GM23338 (cell line): ENCODE data around the gene COL4A2. TPM values are rescaled to one million over a fixed set of nuclear protein-coding genes. Genes with fewer than 3 reads are reported as not detected.

Experiments
- ATAC-seq: fragments of 200-7000 bp; cut with Tn5 transposase; 3 replicates; pipeline ENCODE4 v1.9.1; 2020
- DNase-seq: peaks from one replicate; pipeline ENCODE4 v3.0.0-alpha.2; 2015; ENCODE audit warnings: low spot score
- H2AFZ ChIP-seq: fragments of 200-600 bp; sonication (generic); 2 replicates; pipeline ENCODE4 v1.8.0; 2016; ENCODE audit warnings: antibody characterized with exemption, mild to moderate bottlenecking, moderate library complexity
- H3F3A ChIP-seq: fragments of 200-600 bp; sonication (generic); replicated peaks from 2 replicates; pipeline ENCODE4 v1.8.0; 2017; ENCODE audit warnings: antibody characterized with exemption, mixed run types, low read depth
- H3K27ac ChIP-seq: fragments of 200-600 bp; sonication (generic); 2 replicates; pipeline ENCODE4 v1.6.1; 2016; ENCODE audit warnings: low read depth
- H3K27me3 ChIP-seq: fragments of 200-600 bp; sonication (generic); 2 replicates; pipeline ENCODE4 v1.8.0; 2016; ENCODE audit warnings: mild to moderate bottlenecking, mixed run types, moderate library complexity; ENCODE audit not compliant: insufficient read depth
- H3K36me3 ChIP-seq: fragments of 200-600 bp; sonication (generic); 2 replicates; pipeline ENCODE4 v1.8.0; 2016; ENCODE audit warnings: mild to moderate bottlenecking; ENCODE audit not compliant: insufficient read depth
- H3K4me1 ChIP-seq: fragments of 200-600 bp; sonication (generic); 2 replicates; pipeline ENCODE4 v1.8.0; 2016; ENCODE audit warnings: mild to moderate bottlenecking, moderate library complexity; ENCODE audit not compliant: insufficient read depth
- H3K4me2 ChIP-seq: fragments of 200-600 bp; sonication (generic); 2 replicates; pipeline ENCODE4 v1.7.1; 2017; ENCODE audit warnings: mixed run types
- H3K4me3 ChIP-seq: fragments of 200-600 bp; sonication (generic); 2 replicates; pipeline ENCODE4 v1.6.1; 2016; ENCODE audit warnings: mixed run types
- H3K79me2 ChIP-seq: fragments of 200-600 bp; sonication (generic); replicated peaks from 2 replicates; pipeline ENCODE4 v1.8.0; 2017; ENCODE audit warnings: mild to moderate bottlenecking; ENCODE audit not compliant: insufficient read depth
- H3K9me2 ChIP-seq: fragments of 200-600 bp; sonication (generic); 2 replicates; pipeline ENCODE4 v1.8.0; 2017; ENCODE audit not compliant: insufficient read depth
- H4K20me1 ChIP-seq: fragments of 200-600 bp; sonication (generic); replicated peaks from 2 replicates; pipeline ENCODE4 v1.8.0; 2017; ENCODE audit warnings: mild to moderate bottlenecking; ENCODE audit not compliant: insufficient read depth
- H3K27ac Mint-ChIP-seq: 2 replicates; pipeline ENCODE4 v1.8.0; 2020; ENCODE audit warnings: inconsistent platforms, mild to moderate bottlenecking, moderate library complexity, mixed read lengths
- H3K27me3 Mint-ChIP-seq: 3 replicates; pipeline ENCODE4 v1.8.0; 2022; ENCODE audit warnings: low read depth, mild to moderate bottlenecking, moderate library complexity, mixed read lengths, inconsistent platforms; ENCODE audit not compliant: insufficient read depth, poor library complexity
- H3K36me3 Mint-ChIP-seq: 3 replicates; pipeline ENCODE4 v1.8.0; 2021; ENCODE audit warnings: low read depth, mild to moderate bottlenecking, inconsistent platforms, moderate library complexity, mixed read lengths
- H3K4me1 Mint-ChIP-seq: 3 replicates; pipeline ENCODE4 v1.8.0; 2020; ENCODE audit warnings: mild to moderate bottlenecking, inconsistent platforms, mixed read lengths
- H3K4me3 Mint-ChIP-seq: 3 replicates; pipeline ENCODE4 v1.8.0; 2021; ENCODE audit warnings: moderate library complexity, mild to moderate bottlenecking, inconsistent platforms, mixed read lengths
- H3K9me3 Mint-ChIP-seq: 3 replicates; pipeline ENCODE4 v1.8.0; 2020; ENCODE audit warnings: moderate library complexity, mild to moderate bottlenecking, inconsistent platforms, mixed read lengths
- CREB1 ChIP-seq: fragments of 250-450 bp; sonication (Bioruptor Pico); IDR thresholded peaks from 2 replicates; pipeline ENCODE4 v1.5.0; 2020; ENCODE audit warnings: low read depth, mild to moderate bottlenecking, moderate library complexity
- ETS1 ChIP-seq: IDR thresholded peaks from 2 replicates; pipeline ENCODE4 v1.6.1; 2016; ENCODE audit warnings: antibody characterized with exemption
- EZH2 ChIP-seq: fragments of 200-600 bp; sonication (generic); IDR thresholded peaks from one replicate; pipeline ENCODE4 v1.8.0; 2017; ENCODE audit warnings: antibody characterized with exemption, mild to moderate bottlenecking, low read depth; ENCODE audit not compliant: unreplicated experiment
- EZH2phosphoT487 ChIP-seq: fragments of 200-600 bp; sonication (generic); IDR thresholded peaks from one replicate; pipeline ENCODE4 v1.8.1; 2018; ENCODE audit warnings: antibody characterized with exemption; ENCODE audit not compliant: unreplicated experiment
- JUNB ChIP-seq: IDR thresholded peaks from one replicate; pipeline ENCODE4 v1.6.1; 2016; ENCODE audit warnings: antibody characterized with exemption; ENCODE audit not compliant: unreplicated experiment
- NANOG ChIP-seq: IDR thresholded peaks from 2 replicates; pipeline ENCODE4 v1.6.1; 2016; ENCODE audit warnings: antibody characterized with exemption, borderline replicate concordance
- POLR2AphosphoS5 ChIP-seq: IDR thresholded peaks from 2 replicates; pipeline ENCODE4 v1.6.1; 2016; ENCODE audit warnings: antibody characterized with exemption, low read depth
- STAT1 ChIP-seq: IDR thresholded peaks from one replicate; pipeline ENCODE4 v1.6.1; 2016; ENCODE audit warnings: antibody characterized with exemption; ENCODE audit not compliant: unreplicated experiment
- ZNF114 ChIP-seq: fragments of 250-450 bp; sonication (Bioruptor Pico); IDR thresholded peaks from 2 replicates; pipeline ENCODE4 v1.5.0; 2020; ENCODE audit warnings: mild to moderate bottlenecking, moderate library complexity
- ZNF331 ChIP-seq: fragments of 250-450 bp; sonication (Bioruptor Pico); IDR thresholded peaks from 2 replicates; pipeline ENCODE4 v1.5.0; 2020; ENCODE audit warnings: low read depth, mild to moderate bottlenecking, moderate library complexity
- polyA plus RNA-seq: library from polyadenylated mRNA; unstranded; fragments of >200 nt; fragmentation: Nextera tagmentation; extraction: Ambion mirVana; gene quantifications from 2 replicates; pipeline ENCODE4 v1.2.1, GENCODE V29; 2016
- total RNA-seq: library from RNA; depleted of rRNA; stranded (reverse); fragments of >200 nt; shearing (Covaris generic); gene quantifications from 2 replicates; pipeline ENCODE4 v1.2.3, GENCODE V29; 2014
- TF ChIP-seq, protein P1 (sequence below), 2 experiments: fragments of 200-600 bp in 1 of 2; sonication (generic) in 1 of 2; conservative IDR thresholded peaks; 2 replicates each; pipeline versions ENCODE4 v1.5.1 to v1.6.1; 2016 to 2017; ENCODE audit warnings: antibody characterized with exemption in 2 of 2, low read depth in 2 of 2, mild to moderate bottlenecking in 2 of 2, moderate library complexity in 1 of 2
- TF ChIP-seq, protein P2 (sequence below): fragments of 250-450 bp; sonication (Bioruptor Pico); IDR thresholded peaks from 2 replicates; pipeline ENCODE4 v1.5.0; 2020; ENCODE audit warnings: mild to moderate bottlenecking, moderate library complexity
- TF ChIP-seq, protein P3 (sequence below): IDR thresholded peaks from one replicate; pipeline ENCODE4 v1.6.1; 2018; ENCODE audit warnings: antibody characterized with exemption; ENCODE audit not compliant: unreplicated experiment

COL4A2 gene
- total and polyA plus RNA-seq, 2 experiments from 2014 or later, result 37.4 to 131 TPM

- peaks cover 62% of the 10 kb centered on the region for H3K4me1 Mint-ChIP-seq
- DNase-seq (no peak), ATAC-seq (no peak)
- H3K36me3 Mint-ChIP-seq, result no peaks in the 10 kb centered on the region
- Histone ChIP-seq H3K27ac (no peak overlapping the region), H3K9me2 (no peaks in the 10 kb centered on the region), H2AFZ (no peak overlapping the region), H3K4me3 (no peak overlapping the region), H3K79me2 (peaks cover 33% of the 10 kb centered on the region), H4K20me1 (no peaks in the 10 kb centered on the region), H3K4me2 (no peak overlapping the region), H3K27me3 (no peaks in the 10 kb centered on the region), H3K4me1 (peaks cover 46% of the 10 kb centered on the region), H3F3A (no peaks in the 10 kb centered on the region), H3K36me3 (no peaks in the 10 kb centered on the region)
- H3K27me3 Mint-ChIP-seq, result peaks cover 10% of the 10 kb centered on the region
- H3K27ac Mint-ChIP-seq, result no peak overlapping the region
- TF ChIP-seq, protein P1, sequence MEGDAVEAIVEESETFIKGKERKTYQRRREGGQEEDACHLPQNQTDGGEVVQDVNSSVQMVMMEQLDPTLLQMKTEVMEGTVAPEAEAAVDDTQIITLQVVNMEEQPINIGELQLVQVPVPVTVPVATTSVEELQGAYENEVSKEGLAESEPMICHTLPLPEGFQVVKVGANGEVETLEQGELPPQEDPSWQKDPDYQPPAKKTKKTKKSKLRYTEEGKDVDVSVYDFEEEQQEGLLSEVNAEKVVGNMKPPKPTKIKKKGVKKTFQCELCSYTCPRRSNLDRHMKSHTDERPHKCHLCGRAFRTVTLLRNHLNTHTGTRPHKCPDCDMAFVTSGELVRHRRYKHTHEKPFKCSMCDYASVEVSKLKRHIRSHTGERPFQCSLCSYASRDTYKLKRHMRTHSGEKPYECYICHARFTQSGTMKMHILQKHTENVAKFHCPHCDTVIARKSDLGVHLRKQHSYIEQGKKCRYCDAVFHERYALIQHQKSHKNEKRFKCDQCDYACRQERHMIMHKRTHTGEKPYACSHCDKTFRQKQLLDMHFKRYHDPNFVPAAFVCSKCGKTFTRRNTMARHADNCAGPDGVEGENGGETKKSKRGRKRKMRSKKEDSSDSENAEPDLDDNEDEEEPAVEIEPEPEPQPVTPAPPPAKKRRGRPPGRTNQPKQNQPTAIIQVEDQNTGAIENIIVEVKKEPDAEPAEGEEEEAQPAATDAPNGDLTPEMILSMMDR (conservative IDR thresholded peaks at IDR 0.05; ENCODE audit: low read depth in 2 of 2), result no peak
- TF ChIP-seq, protein P2, sequence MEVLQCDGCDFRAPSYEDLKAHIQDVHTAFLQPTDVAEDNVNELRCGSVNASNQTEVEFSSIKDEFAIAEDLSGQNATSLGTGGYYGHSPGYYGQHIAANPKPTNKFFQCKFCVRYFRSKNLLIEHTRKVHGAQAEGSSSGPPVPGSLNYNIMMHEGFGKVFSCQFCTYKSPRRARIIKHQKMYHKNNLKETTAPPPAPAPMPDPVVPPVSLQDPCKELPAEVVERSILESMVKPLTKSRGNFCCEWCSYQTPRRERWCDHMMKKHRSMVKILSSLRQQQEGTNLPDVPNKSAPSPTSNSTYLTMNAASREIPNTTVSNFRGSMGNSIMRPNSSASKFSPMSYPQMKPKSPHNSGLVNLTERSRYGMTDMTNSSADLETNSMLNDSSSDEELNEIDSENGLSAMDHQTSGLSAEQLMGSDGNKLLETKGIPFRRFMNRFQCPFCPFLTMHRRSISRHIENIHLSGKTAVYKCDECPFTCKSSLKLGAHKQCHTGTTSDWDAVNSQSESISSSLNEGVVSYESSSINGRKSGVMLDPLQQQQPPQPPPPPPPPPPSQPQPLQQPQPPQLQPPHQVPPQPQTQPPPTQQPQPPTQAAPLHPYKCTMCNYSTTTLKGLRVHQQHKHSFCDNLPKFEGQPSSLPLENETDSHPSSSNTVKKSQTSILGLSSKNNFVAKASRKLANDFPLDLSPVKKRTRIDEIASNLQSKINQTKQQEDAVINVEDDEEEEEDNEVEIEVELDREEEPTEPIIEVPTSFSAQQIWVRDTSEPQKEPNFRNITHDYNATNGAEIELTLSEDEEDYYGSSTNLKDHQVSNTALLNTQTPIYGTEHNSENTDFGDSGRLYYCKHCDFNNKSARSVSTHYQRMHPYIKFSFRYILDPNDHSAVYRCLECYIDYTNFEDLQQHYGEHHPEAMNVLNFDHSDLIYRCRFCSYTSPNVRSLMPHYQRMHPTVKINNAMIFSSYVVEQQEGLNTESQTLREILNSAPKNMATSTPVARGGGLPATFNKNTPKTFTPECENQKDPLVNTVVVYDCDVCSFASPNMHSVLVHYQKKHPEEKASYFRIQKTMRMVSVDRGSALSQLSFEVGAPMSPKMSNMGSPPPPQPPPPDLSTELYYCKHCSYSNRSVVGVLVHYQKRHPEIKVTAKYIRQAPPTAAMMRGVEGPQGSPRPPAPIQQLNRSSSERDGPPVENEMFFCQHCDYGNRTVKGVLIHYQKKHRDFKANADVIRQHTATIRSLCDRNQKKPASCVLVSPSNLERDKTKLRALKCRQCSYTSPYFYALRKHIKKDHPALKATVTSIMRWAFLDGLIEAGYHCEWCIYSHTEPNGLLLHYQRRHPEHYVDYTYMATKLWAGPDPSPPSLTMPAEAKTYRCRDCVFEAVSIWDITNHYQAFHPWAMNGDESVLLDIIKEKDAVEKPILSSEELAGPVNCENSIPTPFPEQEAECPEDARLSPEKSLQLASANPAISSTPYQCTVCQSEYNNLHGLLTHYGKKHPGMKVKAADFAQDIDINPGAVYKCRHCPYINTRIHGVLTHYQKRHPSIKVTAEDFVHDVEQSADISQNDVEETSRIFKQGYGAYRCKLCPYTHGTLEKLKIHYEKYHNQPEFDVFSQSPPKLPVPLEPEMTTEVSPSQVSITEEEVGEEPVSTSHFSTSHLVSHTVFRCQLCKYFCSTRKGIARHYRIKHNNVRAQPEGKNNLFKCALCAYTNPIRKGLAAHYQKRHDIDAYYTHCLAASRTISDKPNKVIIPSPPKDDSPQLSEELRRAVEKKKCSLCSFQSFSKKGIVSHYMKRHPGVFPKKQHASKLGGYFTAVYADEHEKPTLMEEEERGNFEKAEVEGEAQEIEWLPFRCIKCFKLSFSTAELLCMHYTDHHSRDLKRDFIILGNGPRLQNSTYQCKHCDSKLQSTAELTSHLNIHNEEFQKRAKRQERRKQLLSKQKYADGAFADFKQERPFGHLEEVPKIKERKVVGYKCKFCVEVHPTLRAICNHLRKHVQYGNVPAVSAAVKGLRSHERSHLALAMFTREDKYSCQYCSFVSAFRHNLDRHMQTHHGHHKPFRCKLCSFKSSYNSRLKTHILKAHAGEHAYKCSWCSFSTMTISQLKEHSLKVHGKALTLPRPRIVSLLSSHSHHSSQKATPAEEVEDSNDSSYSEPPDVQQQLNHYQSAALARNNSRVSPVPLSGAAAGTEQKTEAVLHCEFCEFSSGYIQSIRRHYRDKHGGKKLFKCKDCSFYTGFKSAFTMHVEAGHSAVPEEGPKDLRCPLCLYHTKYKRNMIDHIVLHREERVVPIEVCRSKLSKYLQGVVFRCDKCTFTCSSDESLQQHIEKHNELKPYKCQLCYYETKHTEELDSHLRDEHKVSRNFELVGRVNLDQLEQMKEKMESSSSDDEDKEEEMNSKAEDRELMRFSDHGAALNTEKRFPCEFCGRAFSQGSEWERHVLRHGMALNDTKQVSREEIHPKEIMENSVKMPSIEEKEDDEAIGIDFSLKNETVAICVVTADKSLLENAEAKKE, result no peak
- TF ChIP-seq JUNB (no peak), ETS1 (no peak), POLR2AphosphoS5 (no peak), STAT1 (no peak), NANOG (no peak), EZH2 (no peak), CREB1 (CRISPR knock-in tag) (no peak), ZNF114 (CRISPR knock-in tag) (no peak), ZNF331 (no peak), EZH2phosphoT487 (no peak)
- TF ChIP-seq, protein P3, sequence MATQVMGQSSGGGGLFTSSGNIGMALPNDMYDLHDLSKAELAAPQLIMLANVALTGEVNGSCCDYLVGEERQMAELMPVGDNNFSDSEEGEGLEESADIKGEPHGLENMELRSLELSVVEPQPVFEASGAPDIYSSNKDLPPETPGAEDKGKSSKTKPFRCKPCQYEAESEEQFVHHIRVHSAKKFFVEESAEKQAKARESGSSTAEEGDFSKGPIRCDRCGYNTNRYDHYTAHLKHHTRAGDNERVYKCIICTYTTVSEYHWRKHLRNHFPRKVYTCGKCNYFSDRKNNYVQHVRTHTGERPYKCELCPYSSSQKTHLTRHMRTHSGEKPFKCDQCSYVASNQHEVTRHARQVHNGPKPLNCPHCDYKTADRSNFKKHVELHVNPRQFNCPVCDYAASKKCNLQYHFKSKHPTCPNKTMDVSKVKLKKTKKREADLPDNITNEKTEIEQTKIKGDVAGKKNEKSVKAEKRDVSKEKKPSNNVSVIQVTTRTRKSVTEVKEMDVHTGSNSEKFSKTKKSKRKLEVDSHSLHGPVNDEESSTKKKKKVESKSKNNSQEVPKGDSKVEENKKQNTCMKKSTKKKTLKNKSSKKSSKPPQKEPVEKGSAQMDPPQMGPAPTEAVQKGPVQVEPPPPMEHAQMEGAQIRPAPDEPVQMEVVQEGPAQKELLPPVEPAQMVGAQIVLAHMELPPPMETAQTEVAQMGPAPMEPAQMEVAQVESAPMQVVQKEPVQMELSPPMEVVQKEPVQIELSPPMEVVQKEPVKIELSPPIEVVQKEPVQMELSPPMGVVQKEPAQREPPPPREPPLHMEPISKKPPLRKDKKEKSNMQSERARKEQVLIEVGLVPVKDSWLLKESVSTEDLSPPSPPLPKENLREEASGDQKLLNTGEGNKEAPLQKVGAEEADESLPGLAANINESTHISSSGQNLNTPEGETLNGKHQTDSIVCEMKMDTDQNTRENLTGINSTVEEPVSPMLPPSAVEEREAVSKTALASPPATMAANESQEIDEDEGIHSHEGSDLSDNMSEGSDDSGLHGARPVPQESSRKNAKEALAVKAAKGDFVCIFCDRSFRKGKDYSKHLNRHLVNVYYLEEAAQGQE, result no peak
- H3K4me3 Mint-ChIP-seq, result no peak overlapping the region
- no peaks in the 10 kb centered on the region for H3K9me3 Mint-ChIP-seq
These were observed 43.7 kb upstream of the COL4A2 start for GRCh38 chr13:110263404-110263803.
